ENCODE results near the gene PRKCB. TPM values are rescaled to one million over a fixed set of nuclear protein-coding genes. Genes with fewer than 3 reads are reported as not detected.

PRKCB gene
- total RNA-seq, 1 experiment from 2014 or later, result not detected

GRCh38 chr16:23895052-23895451, 59.3 kb downstream of the PRKCB start:
- Mint-ChIP-seq H3K9me3 (ENCODE audit: low read depth, unreplicated experiment) (peaks cover 2% of the 10 kb centered on the region), H3K4me1 (ENCODE audit: low read depth, unreplicated experiment) (no peaks in the 10 kb centered on the region), H3K27me3 (ENCODE audit: unreplicated experiment) (peaks cover 57% of the 10 kb centered on the region), H3K36me3 (ENCODE audit: insufficient read depth, unreplicated experiment) (no peaks in the 10 kb centered on the region), H3K4me3 (ENCODE audit: low read depth, unreplicated experiment) (no peak overlapping the region), H3K27ac (ENCODE audit: unreplicated experiment) (no peak overlapping the region)
- no peak for DNase-seq
- no TSS peak for BruUV-seq (replicated peaks)
- intact Hi-C loops (cut with micrococcal nuclease; ENCODE audit: unreplicated experiment), result no loop called here
- TF ChIP-seq CTCF (IDR thresholded peaks at IDR 0.05; ENCODE audit: unreplicated experiment), result no peak
- CTCF ChIA-PET, result no interaction called here

- CTCF ChIA-PET, result no interaction called here
- intact Hi-C loops (cut with micrococcal nuclease; ENCODE audit: unreplicated experiment), result no loop called here
- Mint-ChIP-seq H3K9me3 (ENCODE audit: low read depth, unreplicated experiment) (peaks cover 2% of the 10 kb centered on the region), H3K4me3 (ENCODE audit: low read depth, unreplicated experiment) (no peak overlapping the region), H3K27me3 (ENCODE audit: unreplicated experiment) (peaks cover 64% of the 10 kb centered on the region), H3K36me3 (ENCODE audit: insufficient read depth, unreplicated experiment) (no peaks in the 10 kb centered on the region), H3K27ac (ENCODE audit: unreplicated experiment) (no peak overlapping the region), H3K4me1 (ENCODE audit: low read depth, unreplicated experiment) (no peaks in the 10 kb centered on the region)
- no peak for TF ChIP-seq CTCF (IDR thresholded peaks at IDR 0.05; ENCODE audit: unreplicated experiment)
- DNase-seq, result no peak
- no TSS peak for BruUV-seq (replicated peaks)
These were observed 61.3 kb downstream of the PRKCB start for GRCh38 chr16:23896832-23897821.

GRCh38 chr16:23898682-23899430, 63.1 kb downstream of the PRKCB start:
- H3K4me3 Mint-ChIP-seq (ENCODE audit: low read depth, unreplicated experiment), result no peak overlapping the region
- TF ChIP-seq CTCF (IDR thresholded peaks at IDR 0.05; ENCODE audit: unreplicated experiment), result no peak
- intact Hi-C loops (cut with micrococcal nuclease; ENCODE audit: unreplicated experiment), result no loop called here
- no peaks in the 10 kb centered on the region for H3K4me1 Mint-ChIP-seq (ENCODE audit: low read depth, unreplicated experiment)
- DNase-seq, result no peak
- CTCF ChIA-PET, result no interaction called here
- peaks cover 69% of the 10 kb centered on the region for H3K27me3 Mint-ChIP-seq (ENCODE audit: unreplicated experiment)
- no peak overlapping the region for H3K27ac Mint-ChIP-seq (ENCODE audit: unreplicated experiment)
- no peaks in the 10 kb centered on the region for H3K36me3 Mint-ChIP-seq (ENCODE audit: insufficient read depth, unreplicated experiment)
- BruUV-seq (replicated peaks), result no TSS peak
- H3K9me3 Mint-ChIP-seq (ENCODE audit: low read depth, unreplicated experiment), result peaks cover 2% of the 10 kb centered on the region

- H3K36me3 Mint-ChIP-seq (ENCODE audit: insufficient read depth, unreplicated experiment), result no peaks in the 10 kb centered on the region
- no peaks in the 10 kb centered on the region for H3K4me1 Mint-ChIP-seq (ENCODE audit: low read depth, unreplicated experiment)
- no peak overlapping the region for H3K4me3 Mint-ChIP-seq (ENCODE audit: low read depth, unreplicated experiment)
- no TSS peak for BruUV-seq (replicated peaks)
- TF ChIP-seq CTCF (IDR thresholded peaks at IDR 0.05; ENCODE audit: unreplicated experiment), result no peak
- H3K27ac Mint-ChIP-seq (ENCODE audit: unreplicated experiment), result no peak overlapping the region
- no peak for DNase-seq
- peaks cover 73% of the 10 kb centered on the region for H3K27me3 Mint-ChIP-seq (ENCODE audit: unreplicated experiment)
- peaks cover 2% of the 10 kb centered on the region for H3K9me3 Mint-ChIP-seq (ENCODE audit: low read depth, unreplicated experiment)
- CTCF ChIA-PET, result no interaction called here
- intact Hi-C loops (cut with micrococcal nuclease; ENCODE audit: unreplicated experiment), result no loop called here
These were observed 64.1 kb downstream of the PRKCB start for GRCh38 chr16:23899869-23900268.
